Natural killer cell (primary cell): ENCODE measurements around the gene NHSL1. TPM values are rescaled to one million over a fixed set of nuclear protein-coding genes. Genes with fewer than 3 reads are reported as not detected.

Source experiments
- ATAC-seq, 3 donors: fragments of 150-1000 bp in 2 of 3; fragments of 200-7000 bp in 1 of 3; cut with Tn5 transposase; 1 replicate in 1 of 3; 2 replicates in 2 of 3; pipeline ENCODE4 v1.10.0; 2021; ENCODE audit warnings: mild to moderate bottlenecking in 2 of 3, moderate library complexity in 2 of 3
- DNase-seq, 2 donors: peaks; one replicate each; pipeline versions ENCODE4 v3.0.0 to v3.0.0-alpha.2; 2013 to 2021; ENCODE audit warnings: mixed read lengths in 1 of 2
- H3K27ac ChIP-seq: one replicate; pipeline ENCODE4 v1.5.1; 2013; ENCODE audit warnings: mild to moderate bottlenecking, low read length
- H3K27me3 ChIP-seq: one replicate; pipeline ENCODE4 v1.6.1; 2013; ENCODE audit warnings: low read length; ENCODE audit not compliant: control insufficient read depth, insufficient read depth
- H3K36me3 ChIP-seq: one replicate; pipeline ENCODE4 v1.6.1; 2013; ENCODE audit warnings: low read length; ENCODE audit not compliant: control insufficient read depth, insufficient read depth
- H3K4me1 ChIP-seq: one replicate; pipeline ENCODE4 v1.6.1; 2013; ENCODE audit warnings: low read length; ENCODE audit not compliant: control insufficient read depth, insufficient read depth
- H3K4me3 ChIP-seq: one replicate; pipeline ENCODE4 v1.5.1; 2013; ENCODE audit warnings: low read length
- H3K9me3 ChIP-seq: one replicate; pipeline ENCODE4 v1.6.1; 2013; ENCODE audit warnings: low read length; ENCODE audit not compliant: control insufficient read depth, insufficient read depth
- H3K27ac Mint-ChIP-seq, 2 donors: one replicate each; pipeline ENCODE4 v1.8.0; 2022; ENCODE audit warnings: mild to moderate bottlenecking in 2 of 2, mixed read lengths in 2 of 2, moderate library complexity in 1 of 2
- H3K27me3 Mint-ChIP-seq, 2 donors: one replicate each; pipeline ENCODE4 v1.8.0; 2022; ENCODE audit warnings: low read depth in 2 of 2, mixed read lengths in 2 of 2
- H3K36me3 Mint-ChIP-seq: one replicate; pipeline ENCODE4 v1.8.0; 2022; ENCODE audit warnings: mixed read lengths
- H3K4me1 Mint-ChIP-seq, 2 donors: one replicate each; pipeline ENCODE4 v1.8.0; 2022; ENCODE audit warnings: mixed read lengths in 2 of 2
- H3K4me3 Mint-ChIP-seq: one replicate; pipeline ENCODE4 v1.8.0; 2022; ENCODE audit warnings: mild to moderate bottlenecking, moderate library complexity, mixed read lengths
- H3K9me3 Mint-ChIP-seq, 2 donors: one replicate each; pipeline ENCODE4 v1.8.0; 2022; ENCODE audit warnings: mixed read lengths in 2 of 2
- CTCF ChIP-seq: fragments of 200-600 bp; IDR thresholded peaks from one replicate; pipeline ENCODE4 v1.8.0; 2022; ENCODE audit warnings: antibody characterized with exemption
- WGBS: methylation state at CpG from one replicate; pipeline ENCODE4 v1.1.7; 2013; ENCODE audit warnings: missing lambda C conversion rate; ENCODE audit not compliant: insufficient coverage; 5-methylcytosine and 5-hydroxymethylcytosine counted together
- intact Hi-C: fragments of 100-400 bp; cut with micrococcal nuclease; formaldehyde crosslinking; loops from one replicate; pipeline ENCODE4 v1.14.2; 2022
- total RNA-seq, 4 donors: library from RNA; stranded (reverse); fragments of 120-200 nt in 1 of 4; gene quantifications; one replicate each; pipeline versions ENCODE4 v1.2.3 to v1.2.4, GENCODE V29; 2013 to 2022

NHSL1 gene
- total RNA-seq, 3 donors from 2014 or later (not counting 1 experiment from before 2014, with no cell fraction given), result 0.38 to 0.75 (median 0.68) TPM

- no peaks in the 10 kb centered on the region for H3K27me3 ChIP-seq
- H3K4me1 Mint-ChIP-seq, result peaks cover 0 to 4% of the 10 kb centered on the region in 2 donors
- no peak overlapping the region for H3K4me3 ChIP-seq
- no peak overlapping the region for H3K27ac Mint-ChIP-seq
- no peak for ATAC-seq
- 31% methylated on average over 4 of the region's 5 CpGs for WGBS
- DNase-seq, result no peak
- no peaks in the 10 kb centered on the region for H3K9me3 Mint-ChIP-seq
- H3K9me3 ChIP-seq, result peaks cover 2% of the 10 kb centered on the region
- peaks cover 10 to 19% of the 10 kb centered on the region in 2 donors for H3K27me3 Mint-ChIP-seq
- no peaks in the 10 kb centered on the region for H3K36me3 ChIP-seq
- no peak overlapping the region for H3K4me3 Mint-ChIP-seq
- H3K36me3 Mint-ChIP-seq, result no peaks in the 10 kb centered on the region
- no peak overlapping the region for H3K27ac ChIP-seq
- intact Hi-C loops, result no loop called here
- no peaks in the 10 kb centered on the region for H3K4me1 ChIP-seq
- TF ChIP-seq CTCF, result no peak
These were observed 22.5 kb upstream of the NHSL1 start for GRCh38 chr6:138521790-138522189.

GRCh38 chr6:138520463-138520862, 21.2 kb upstream of the NHSL1 start:
- intact Hi-C loops, result no loop called here

GRCh38 chr6:138518054-138518453, 18.8 kb upstream of the NHSL1 start:
- H3K27me3 Mint-ChIP-seq, result peaks cover 13 to 22% of the 10 kb centered on the region in 2 donors
- no peak overlapping the region for H3K27ac ChIP-seq
- peaks cover 2% of the 10 kb centered on the region for H3K9me3 ChIP-seq
- no peak overlapping the region for H3K4me3 Mint-ChIP-seq
- H3K4me1 Mint-ChIP-seq, result peaks cover 21 to 27% of the 10 kb centered on the region in 2 donors
- ATAC-seq, result no peak
- no peaks in the 10 kb centered on the region for H3K36me3 ChIP-seq
- H3K4me3 ChIP-seq, result no peak overlapping the region
- H3K9me3 Mint-ChIP-seq, result no peaks in the 10 kb centered on the region
- no peak for DNase-seq
- no peak for TF ChIP-seq CTCF
- intact Hi-C loops, result no loop called here
- H3K27me3 ChIP-seq, result no peaks in the 10 kb centered on the region
- H3K4me1 ChIP-seq, result peaks cover 10% of the 10 kb centered on the region
- H3K27ac Mint-ChIP-seq, result no peak overlapping the region
- H3K36me3 Mint-ChIP-seq, result no peaks in the 10 kb centered on the region

More at GRCh38 chr6:138520463-138520862, 21.2 kb upstream of the NHSL1 start:
- TF ChIP-seq CTCF, result peak; percentile 41
- H3K4me3 Mint-ChIP-seq, result no peak overlapping the region
- peaks cover 8 to 13% of the 10 kb centered on the region in 2 donors for H3K4me1 Mint-ChIP-seq
- H3K27ac Mint-ChIP-seq, result no peak overlapping the region
- DNase-seq (peak in 1 of 2 donors; percentile 21), ATAC-seq (no peak)
- no peaks in the 10 kb centered on the region for H3K9me3 Mint-ChIP-seq
- WGBS, result 66% methylated on average over 3 of the region's 3 CpGs
- Histone ChIP-seq H3K4me3 (no peak overlapping the region), H3K4me1 (peaks cover under 1% of the 10 kb centered on the region), H3K9me3 (peaks cover 2% of the 10 kb centered on the region), H3K27ac (no peak overlapping the region), H3K36me3 (no peaks in the 10 kb centered on the region), H3K27me3 (no peaks in the 10 kb centered on the region)
- H3K27me3 Mint-ChIP-seq, result peaks cover 8 to 15% of the 10 kb centered on the region in 2 donors
- H3K36me3 Mint-ChIP-seq, result no peaks in the 10 kb centered on the region

GRCh38 chr6:138517635-138518034, 18.3 kb upstream of the NHSL1 start:
- H3K36me3 ChIP-seq, result no peaks in the 10 kb centered on the region
- WGBS, result 86% methylated on average over 3 of the region's 3 CpGs
- peak; percentile 68 to 74 (median 68) for ATAC-seq
- H3K27me3 ChIP-seq, result no peaks in the 10 kb centered on the region
- peaks cover 16 to 26% of the 10 kb centered on the region in 2 donors for H3K27me3 Mint-ChIP-seq
- intact Hi-C loops, result loop anchor here (1.0 kb wide), 2 partner anchors 88 to 401 kb away; no protein-coding TSS in a partner anchor
- TF ChIP-seq CTCF, result peak; percentile 89
- no peak overlapping the region for H3K4me3 Mint-ChIP-seq
- peaks cover 10% of the 10 kb centered on the region for H3K4me1 ChIP-seq
- H3K27ac Mint-ChIP-seq, result no peak overlapping the region
- peaks cover 21 to 27% of the 10 kb centered on the region in 2 donors for H3K4me1 Mint-ChIP-seq
- peaks cover 2% of the 10 kb centered on the region for H3K9me3 ChIP-seq
- no peak overlapping the region for H3K4me3 ChIP-seq
- H3K36me3 Mint-ChIP-seq, result no peaks in the 10 kb centered on the region
- H3K9me3 Mint-ChIP-seq, result no peaks in the 10 kb centered on the region
- DNase-seq, result peak; percentile 31 to 77
- no peak overlapping the region for H3K27ac ChIP-seq
